OCI-LY1 (cell line): ENCODE measurements around the gene FAM168A.

Experiments
- H2AFZ ChIP-seq: fragments of 200-600 bp; sonication (generic), shearing (Covaris generic); 2 replicates; pipeline ENCODE4 v1.6.0; 2014; ENCODE audit warnings: antibody characterized with exemption, mild to moderate bottlenecking, low read length
- H3F3A ChIP-seq: fragments of 200-600 bp; sonication (generic), shearing (Covaris generic); 2 replicates; pipeline ENCODE4 v1.6.0; 2014; ENCODE audit warnings: mild to moderate bottlenecking, antibody characterized with exemption, low read length, moderate library complexity; ENCODE audit not compliant: insufficient read depth
- H3K27ac ChIP-seq: fragments of 200-600 bp; sonication (generic); 2 replicates; pipeline ENCODE4 v1.5.1; 2014; ENCODE audit warnings: low read length, mixed run types, mild to moderate bottlenecking, low read depth; ENCODE audit not compliant: poor library complexity, severe bottlenecking
- H3K27me3 ChIP-seq: fragments of 200-600 bp; sonication (generic); 2 replicates; pipeline ENCODE4 v1.6.0; 2014; ENCODE audit warnings: antibody characterized with exemption, mild to moderate bottlenecking, low read length, moderate library complexity; ENCODE audit not compliant: insufficient read depth
- H3K36me3 ChIP-seq: fragments of 200-600 bp; sonication (generic); 2 replicates; pipeline ENCODE4 v1.6.1; 2014; ENCODE audit warnings: mild to moderate bottlenecking, antibody characterized with exemption, low read length, moderate library complexity, mixed read lengths; ENCODE audit not compliant: insufficient read depth
- H3K4me1 ChIP-seq: fragments of 200-600 bp; sonication (generic); 2 replicates; pipeline ENCODE4 v1.5.1; 2014; ENCODE audit warnings: mild to moderate bottlenecking, low read length, moderate library complexity; ENCODE audit not compliant: insufficient read depth, severe bottlenecking
- H3K4me2 ChIP-seq: fragments of 200-600 bp; sonication (generic), shearing (Covaris generic); 2 replicates; pipeline ENCODE4 v1.6.1; 2014; ENCODE audit warnings: low read length
- H3K4me3 ChIP-seq: fragments of 200-600 bp; sonication (generic); 2 replicates; pipeline ENCODE4 v1.5.1; 2014; ENCODE audit warnings: low read length, low read depth, mild to moderate bottlenecking, mixed read lengths; ENCODE audit not compliant: poor library complexity, severe bottlenecking
- H3K79me2 ChIP-seq: fragments of 200-600 bp; shearing (Covaris generic); 2 replicates; pipeline ENCODE4 v1.6.1; 2016; ENCODE audit warnings: mixed run types, low read length, mixed read lengths; ENCODE audit not compliant: insufficient read depth
- H3K9ac ChIP-seq: fragments of 200-600 bp; sonication (generic), shearing (Covaris generic); 2 replicates; pipeline ENCODE4 v1.6.1; 2014; ENCODE audit warnings: mild to moderate bottlenecking, low read length, mixed read lengths
- H3K9me2 ChIP-seq: fragments of 200-600 bp; sonication (generic), shearing (Covaris generic); 2 replicates; pipeline ENCODE4 v1.6.1; 2014; ENCODE audit warnings: low read depth, mild to moderate bottlenecking, low read length, mixed read lengths
- H3K9me3 ChIP-seq: fragments of 200-600 bp; shearing (Covaris generic); 2 replicates; pipeline ENCODE4 v1.6.1; 2014; ENCODE audit warnings: low read length, mixed read lengths
- H4K20me1 ChIP-seq: fragments of 200-600 bp; sonication (generic), shearing (Covaris generic); 2 replicates; pipeline ENCODE4 v1.6.0; 2016; ENCODE audit warnings: mild to moderate bottlenecking, low read length; ENCODE audit not compliant: insufficient read depth
- CTCF ChIP-seq: fragments of 200-600 bp; sonication (generic), shearing (Covaris generic); IDR thresholded peaks from 2 replicates; pipeline ENCODE4 v1.5.1; 2017; ENCODE audit warnings: mild to moderate bottlenecking, antibody characterized with exemption, low read length, moderate library complexity, mixed read lengths
- EZH2 ChIP-seq: fragments of 200-600 bp; sonication (generic), shearing (Covaris generic); IDR thresholded peaks from 2 replicates; pipeline ENCODE4 v1.8.0; 2017; ENCODE audit warnings: borderline replicate concordance, mixed run types, mild to moderate bottlenecking, antibody characterized with exemption, low read length, moderate library complexity, mixed read lengths

FAM168A gene

GRCh38 chr11:73360743-73361369 is 237.1 kb downstream of the FAM168A start:
- no peaks in the 10 kb centered on the region for H3K79me2 ChIP-seq
- H3K27me3 ChIP-seq: no peaks in the 10 kb centered on the region
- no peak overlapping the region for H3K4me2 ChIP-seq
- no peaks in the 10 kb centered on the region for H3K9me3 ChIP-seq
- H3K4me1 ChIP-seq: peaks cover 7% of the 10 kb centered on the region
- H3K9me2 ChIP-seq: no peaks in the 10 kb centered on the region
- H3F3A ChIP-seq: no peaks in the 10 kb centered on the region
- H4K20me1 ChIP-seq: no peaks in the 10 kb centered on the region
- H3K9ac ChIP-seq: no peak overlapping the region
- TF ChIP-seq EZH2 (no peak), CTCF (0 out of 2 replicates have a peak, but pooled peaks have one; percentile 2)
- H3K36me3 ChIP-seq: no peaks in the 10 kb centered on the region
- H2AFZ ChIP-seq: no peak overlapping the region
- H3K4me3 ChIP-seq: no peak overlapping the region
- H3K27ac ChIP-seq: no peak overlapping the region

DNA sequence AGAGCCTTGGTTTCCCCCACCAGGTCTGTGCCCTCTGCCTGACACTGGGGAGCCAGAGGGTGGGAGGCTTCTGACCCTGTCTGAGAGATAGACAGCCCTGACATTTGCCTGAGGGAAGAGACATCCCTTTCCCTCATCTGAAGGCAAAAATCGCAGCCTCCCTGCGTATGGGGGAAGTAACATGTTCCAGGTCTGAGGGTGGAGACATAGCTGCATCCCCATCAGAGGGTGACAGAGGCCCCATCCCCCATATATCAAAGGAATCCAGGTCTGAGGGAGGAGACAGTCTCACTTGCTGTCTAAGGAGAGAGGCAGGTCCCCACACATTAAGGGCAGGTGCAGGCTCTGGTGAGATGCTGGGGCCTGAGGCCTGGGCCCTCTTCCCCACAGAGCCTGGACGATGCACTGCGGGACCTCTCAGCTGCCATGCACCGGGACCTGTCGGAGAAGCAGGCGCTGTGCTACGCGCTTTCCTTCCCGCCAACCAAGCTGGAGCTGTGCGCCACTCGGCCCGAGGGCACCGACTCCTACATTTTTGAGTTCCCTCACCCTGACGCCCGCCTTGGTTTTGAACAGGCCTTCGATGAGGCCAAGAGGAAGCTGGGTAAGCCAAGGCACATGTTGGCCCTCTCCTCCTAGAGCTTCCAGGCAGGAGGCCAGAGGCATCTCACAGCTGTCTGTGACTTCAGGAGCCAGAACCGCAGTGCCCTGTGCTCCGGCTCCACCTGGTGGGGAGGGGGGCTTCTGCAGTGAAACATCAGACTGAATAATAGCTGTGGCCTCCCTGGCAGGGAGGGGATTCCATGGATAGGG is 237.8 kb downstream of the FAM168A start:
- H3K9me2 ChIP-seq: no peaks in the 10 kb centered on the region
- no peaks in the 10 kb centered on the region for H3K9me3 ChIP-seq
- H3K4me3 ChIP-seq: no peak overlapping the region
- no peaks in the 10 kb centered on the region for H3F3A ChIP-seq
- no peaks in the 10 kb centered on the region for H3K36me3 ChIP-seq
- H4K20me1 ChIP-seq: no peaks in the 10 kb centered on the region
- H3K9ac ChIP-seq: no peak overlapping the region
- peaks cover 4% of the 10 kb centered on the region for H3K4me1 ChIP-seq
- H3K27me3 ChIP-seq: no peaks in the 10 kb centered on the region
- H3K79me2 ChIP-seq: no peaks in the 10 kb centered on the region
- H2AFZ ChIP-seq: no peak overlapping the region
- no peak overlapping the region for H3K27ac ChIP-seq
- no peak for TF ChIP-seq EZH2
- TF ChIP-seq CTCF: peak; percentile 51; the same call in 1 of the 2 replicates
- H3K4me2 ChIP-seq: no peak overlapping the region

GRCh38 chr11:73359341-73359740 is 238.6 kb downstream of the FAM168A start:
- Histone ChIP-seq H3K36me3 (no peaks in the 10 kb centered on the region), H2AFZ (no peak overlapping the region), H3K9ac (no peak overlapping the region), H3K9me3 (no peaks in the 10 kb centered on the region), H3K4me1 (peaks cover 4% of the 10 kb centered on the region), H3F3A (no peaks in the 10 kb centered on the region), H4K20me1 (no peaks in the 10 kb centered on the region), H3K27me3 (no peaks in the 10 kb centered on the region), H3K4me3 (no peak overlapping the region), H3K4me2 (no peak overlapping the region), H3K9me2 (no peaks in the 10 kb centered on the region), H3K79me2 (no peaks in the 10 kb centered on the region), H3K27ac (no peak overlapping the region)
- TF ChIP-seq CTCF (no peak), EZH2 (no peak)
